Epithelial cell of prostate (primary cell): ENCODE data around the gene PRR18.

ENCODE experiments used
- DNase-seq: peaks from one replicate; pipeline ENCODE4 v3.0.0-alpha.2; 2011; ENCODE audit warnings: low read depth, low spot score
- H3K27ac ChIP-seq: fragments of 450-650 bp; 2 replicates; pipeline ENCODE4 v1.5.1; 2017; ENCODE audit warnings: mild to moderate bottlenecking

Gene PRR18

GRCh38 chr6:166278579-166279392, 29.4 kb downstream of the PRR18 start:
- H3K27ac ChIP-seq, result no peak overlapping the region
- DNase-seq, result no peak

DNA sequence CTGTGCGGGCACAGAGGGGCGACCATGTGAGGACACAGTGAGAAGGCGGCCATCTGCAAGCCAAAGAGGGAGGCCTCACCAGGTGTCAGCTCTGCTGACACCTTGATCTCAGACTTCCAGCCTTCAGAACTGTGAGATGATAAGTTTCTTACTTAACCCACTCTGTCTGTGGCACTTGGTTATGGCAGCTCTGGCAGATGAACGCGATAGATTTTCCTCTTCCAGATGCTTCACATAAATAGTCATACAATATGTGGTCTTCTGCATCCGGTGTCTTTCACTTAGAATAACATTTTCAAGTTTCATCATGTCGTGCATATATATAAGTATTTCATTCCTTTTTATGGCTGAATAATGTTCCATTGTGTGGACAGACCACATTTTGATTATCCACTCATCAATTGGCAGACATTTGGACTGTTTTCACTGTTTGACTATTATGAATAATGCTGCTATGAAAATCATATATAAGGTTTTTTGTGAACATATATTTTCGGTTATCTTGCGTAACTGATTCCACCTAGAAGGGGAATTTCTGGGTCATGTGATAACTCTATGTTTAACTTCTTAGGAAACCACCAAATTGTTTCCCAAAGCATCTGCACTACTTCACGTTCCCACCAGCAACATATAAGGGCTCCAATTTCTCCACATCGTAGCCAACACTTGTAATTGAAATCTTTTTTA, 30.2 kb downstream of the PRR18 start:
- no peak for DNase-seq
- H3K27ac ChIP-seq, result no peak overlapping the region

DNA sequence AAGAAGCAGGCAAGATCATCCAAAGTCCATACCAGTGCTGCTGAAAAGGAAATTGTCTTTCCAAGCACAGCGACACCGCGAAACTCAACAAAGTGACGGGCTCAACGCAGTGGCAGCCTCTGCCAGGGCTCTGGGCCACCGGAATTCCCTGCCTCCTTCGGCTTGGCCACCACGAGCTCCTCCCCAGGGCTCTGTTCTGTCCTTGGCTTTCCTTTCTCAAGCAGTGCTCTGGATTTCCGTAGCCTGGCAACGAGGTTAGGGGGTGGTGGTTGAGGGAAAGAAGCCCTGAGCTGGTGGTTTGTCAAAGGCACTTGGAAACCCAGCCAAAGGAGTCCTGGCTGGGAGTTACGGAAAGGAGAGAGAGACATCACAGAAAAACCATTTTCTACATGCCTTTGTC, 31.2 kb downstream of the PRR18 start:
- no peak overlapping the region for H3K27ac ChIP-seq
- DNase-seq, result no peak

- DNase-seq, result no peak
Measured at GRCh38 chr6:166275714-166276166, 32.5 kb downstream of the PRR18 start.

DNA sequence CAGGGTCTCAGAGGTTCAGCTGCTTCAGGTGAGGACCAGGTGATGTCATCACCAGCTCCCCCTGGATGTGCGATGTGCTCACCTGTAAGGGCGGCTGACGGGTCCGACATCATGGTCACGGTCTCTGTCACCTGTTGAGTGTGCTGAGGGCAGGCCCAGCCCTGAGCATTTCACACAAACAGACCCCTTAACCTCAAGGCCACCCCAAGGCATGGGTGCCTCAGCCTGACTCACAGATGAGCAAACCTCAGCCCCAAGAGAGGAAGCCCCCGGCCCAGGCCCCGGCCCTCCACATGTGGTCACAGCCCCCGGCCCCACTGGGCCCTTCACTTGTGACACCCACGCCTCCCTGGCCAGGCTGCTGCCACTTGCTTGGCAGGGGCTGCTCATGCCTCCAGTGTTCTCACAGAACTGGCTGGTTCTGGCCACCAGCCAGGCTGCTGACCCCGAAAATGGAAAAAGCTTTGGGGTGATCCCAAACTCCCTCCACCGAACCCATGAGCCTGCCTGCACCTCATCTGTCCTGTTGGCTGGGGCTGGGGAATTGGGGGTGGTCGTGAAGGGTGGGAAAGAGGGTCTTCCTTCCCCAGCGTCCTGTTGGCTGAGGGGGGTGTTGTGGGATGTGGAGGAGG, 33.3 kb downstream of the PRR18 start:
- H3K27ac ChIP-seq, result no peak overlapping the region
- no peak for DNase-seq

More at GRCh38 chr6:166275714-166276166, 32.5 kb downstream of the PRR18 start:
- no peak overlapping the region for H3K27ac ChIP-seq

GRCh38 chr6:166274163-166274562, 34.0 kb downstream of the PRR18 start:
- H3K27ac ChIP-seq, result no peak overlapping the region
- DNase-seq, result no peak

GRCh38 chr6:166271376-166271765, 36.8 kb downstream of the PRR18 start:
- no peak overlapping the region for H3K27ac ChIP-seq
- DNase-seq, result no peak

DNA sequence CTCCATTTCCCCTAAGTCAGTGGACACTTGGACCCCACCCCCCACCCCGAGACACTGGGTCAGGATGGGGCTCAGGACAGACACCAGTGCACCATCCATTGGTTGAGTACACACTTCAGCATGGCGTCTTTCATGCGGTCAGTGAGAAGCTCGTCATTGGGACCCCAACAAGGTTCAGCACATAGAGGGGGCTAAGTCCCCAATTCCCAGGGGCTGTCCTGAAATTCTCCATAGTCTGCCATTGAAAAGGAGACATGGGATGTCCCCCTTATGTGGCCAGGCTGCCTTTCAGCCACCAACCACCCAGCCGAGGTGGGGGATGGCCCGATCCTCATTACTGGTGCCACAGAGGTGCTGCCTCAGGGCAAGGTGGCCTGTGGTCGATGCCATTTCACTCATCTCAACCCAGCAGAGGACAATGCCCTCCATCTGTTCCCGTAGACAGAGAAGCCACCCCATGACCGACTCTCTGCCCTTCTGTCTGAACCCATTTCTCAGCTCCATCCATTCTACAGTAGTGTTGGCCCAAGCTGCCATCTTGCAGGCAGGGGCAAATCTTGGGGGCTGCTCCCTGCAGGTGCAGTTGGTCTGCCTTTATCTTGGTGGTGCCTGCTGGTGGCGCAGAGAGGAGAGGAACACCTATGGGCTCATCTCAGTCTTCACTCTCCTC, 37.4 kb downstream of the PRR18 start:
- H3K27ac ChIP-seq, result no peak overlapping the region

GRCh38 chr6:166269301-166270039, 38.7 kb downstream of the PRR18 start:
- DNase-seq, result no peak

More for the DNA sequence above, 37.4 kb downstream of the PRR18 start:
- no peak for DNase-seq

GRCh38 chr6:166268431-166268830, 39.8 kb downstream of the PRR18 start:
- no peak overlapping the region for H3K27ac ChIP-seq
- no peak for DNase-seq

More at GRCh38 chr6:166269301-166270039, 38.7 kb downstream of the PRR18 start:
- H3K27ac ChIP-seq, result no peak overlapping the region

DNA sequence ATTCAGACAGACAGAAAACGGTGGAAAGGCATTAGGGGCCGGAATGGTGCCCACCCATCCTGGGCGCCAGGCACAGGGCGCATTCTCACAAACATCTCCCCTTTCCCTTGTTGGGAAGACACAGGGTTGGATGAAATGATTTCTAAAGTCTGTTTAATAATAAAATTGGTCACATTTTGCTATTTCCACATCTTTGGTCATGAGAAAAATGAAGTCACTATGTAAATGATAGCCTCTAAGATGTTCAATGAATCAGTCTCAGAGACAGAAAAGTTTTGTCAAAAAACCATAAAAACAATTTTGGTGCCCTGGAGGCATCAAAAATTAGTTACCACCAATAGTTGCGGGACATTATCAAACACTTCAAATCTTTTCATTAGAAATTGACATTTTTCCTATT, 40.7 kb downstream of the PRR18 start:
- no peak for DNase-seq
- H3K27ac ChIP-seq, result no peak overlapping the region

GRCh38 chr6:166266336-166266735, 41.9 kb downstream of the PRR18 start:
- no peak for DNase-seq
- no peak overlapping the region for H3K27ac ChIP-seq

DNA sequence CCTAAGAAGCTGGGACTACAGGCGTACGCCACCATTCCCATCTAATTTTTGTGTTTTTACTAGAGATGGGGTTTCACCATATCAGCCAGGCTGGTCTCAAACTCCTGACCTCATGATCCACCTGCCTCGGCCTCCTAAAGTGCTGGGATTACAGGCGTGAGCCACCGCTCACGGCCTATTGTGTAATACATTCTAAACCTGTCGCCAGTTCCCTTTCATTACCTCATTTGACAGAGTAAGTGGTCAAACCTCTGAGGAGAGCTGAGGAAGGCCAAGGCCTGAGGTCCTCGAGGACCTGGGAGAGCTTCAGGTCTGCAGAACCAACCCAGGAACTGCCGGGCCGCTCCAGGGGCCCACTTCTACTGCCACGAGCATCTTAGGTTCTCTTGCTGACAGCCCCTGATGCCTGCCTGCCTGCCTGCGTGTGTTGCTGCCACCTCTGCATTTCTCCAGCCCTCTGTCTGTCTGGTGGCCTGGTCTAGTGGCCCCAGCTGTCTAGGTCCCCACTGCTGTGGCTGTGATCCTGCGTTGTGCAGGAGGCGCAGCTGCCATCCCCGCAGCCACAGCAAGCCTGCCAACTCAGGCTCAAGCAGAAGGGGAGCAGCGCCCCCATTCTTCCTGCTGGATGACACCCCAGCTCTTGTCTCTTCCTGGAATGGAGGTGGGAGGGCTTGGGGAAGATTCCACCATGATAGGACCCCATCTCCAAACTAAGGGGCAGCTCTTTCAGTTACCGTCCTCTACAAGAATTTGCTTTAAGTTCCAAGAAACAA, 45.3 kb downstream of the PRR18 start:
- no peak for DNase-seq
- H3K27ac ChIP-seq, result no peak overlapping the region

DNA sequence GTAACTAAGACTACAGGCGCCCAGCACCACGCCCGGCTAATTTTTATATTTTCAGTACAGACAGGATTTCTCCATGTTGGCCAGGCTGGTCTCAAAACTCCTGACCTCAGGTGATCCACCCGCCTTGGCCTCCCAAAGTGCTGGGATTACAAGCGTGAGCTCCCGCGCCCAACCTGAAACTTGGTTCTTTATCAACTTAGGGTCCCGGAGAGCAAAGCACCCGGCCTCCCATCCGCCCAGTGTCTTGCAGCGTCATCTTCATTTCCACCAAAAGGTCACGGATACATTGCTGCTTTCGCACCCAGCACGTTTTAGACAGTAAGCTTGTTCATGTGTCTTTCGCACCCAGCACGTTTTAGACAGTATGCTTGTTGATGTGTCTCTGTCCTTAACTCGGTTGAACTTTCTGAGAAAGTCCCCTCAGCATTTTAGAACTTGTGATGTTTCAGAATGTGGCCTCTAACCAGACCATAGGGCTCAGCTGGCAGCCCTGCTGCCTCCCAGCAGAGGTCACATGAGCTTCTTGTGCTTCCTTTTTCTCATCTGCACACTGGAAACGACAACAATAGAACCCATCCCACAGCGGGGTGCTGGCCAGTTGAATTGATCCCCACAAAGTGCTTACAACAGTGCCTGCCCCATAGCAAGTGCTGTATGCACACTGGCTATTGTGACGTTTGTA, 48.8 kb downstream of the PRR18 start:
- no peak overlapping the region for H3K27ac ChIP-seq

DNA sequence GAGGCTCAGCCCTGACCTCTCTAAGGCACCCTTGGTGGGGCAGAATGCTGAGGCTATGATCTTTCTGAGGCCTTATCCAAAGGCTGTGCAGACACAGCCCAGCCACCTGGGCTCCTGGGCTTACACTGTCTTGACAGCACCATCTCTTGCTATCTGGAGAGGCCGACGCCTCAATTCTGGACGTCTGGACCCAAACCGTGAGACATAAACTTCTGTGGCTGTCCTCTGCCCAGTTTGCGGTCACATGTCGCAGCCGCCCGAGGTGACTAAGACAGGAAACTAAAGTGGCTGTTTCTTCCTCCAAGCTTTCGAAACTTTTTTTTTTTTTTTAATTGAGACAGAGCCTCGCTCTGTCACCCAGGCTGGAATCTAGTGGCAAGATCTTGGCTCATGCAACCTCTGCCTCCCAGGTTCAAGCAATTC, 49.3 kb downstream of the PRR18 start:
- no peak overlapping the region for H3K27ac ChIP-seq
- no peak for DNase-seq

More for the DNA sequence above, 48.8 kb downstream of the PRR18 start:
- DNase-seq, result no peak

DNA sequence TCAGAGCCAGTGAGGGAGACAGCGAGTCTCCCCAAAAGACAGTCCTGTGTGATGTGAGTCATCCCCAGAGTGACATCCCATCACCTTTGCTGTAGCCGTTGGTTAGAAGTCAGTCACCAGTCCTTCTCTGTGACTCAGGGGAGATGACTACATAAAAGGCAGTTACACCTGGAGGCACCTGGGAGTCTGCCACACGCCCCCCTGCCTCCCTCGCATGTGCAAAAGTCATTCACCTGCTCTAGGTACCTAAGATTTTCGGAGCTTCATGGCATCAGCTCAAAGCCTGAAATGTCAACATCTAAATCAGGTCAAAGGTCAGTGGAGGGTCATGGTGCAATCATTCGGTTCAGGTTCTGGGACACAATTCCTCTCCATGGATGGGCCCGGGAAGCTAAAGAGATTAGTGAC, 50.3 kb downstream of the PRR18 start:
- no peak overlapping the region for H3K27ac ChIP-seq
- DNase-seq, result no peak
